ENCODE measurements around the gene SLC6A12. TPM values are rescaled to one million over a fixed set of nuclear protein-coding genes. Genes with fewer than 3 reads are reported as not detected.

SLC6A12 gene
- total and polyA plus RNA-seq, 2 donors (not counting 3 experiments of a cell fraction or from before 2014, with no cell fraction given), result not detected

DNA sequence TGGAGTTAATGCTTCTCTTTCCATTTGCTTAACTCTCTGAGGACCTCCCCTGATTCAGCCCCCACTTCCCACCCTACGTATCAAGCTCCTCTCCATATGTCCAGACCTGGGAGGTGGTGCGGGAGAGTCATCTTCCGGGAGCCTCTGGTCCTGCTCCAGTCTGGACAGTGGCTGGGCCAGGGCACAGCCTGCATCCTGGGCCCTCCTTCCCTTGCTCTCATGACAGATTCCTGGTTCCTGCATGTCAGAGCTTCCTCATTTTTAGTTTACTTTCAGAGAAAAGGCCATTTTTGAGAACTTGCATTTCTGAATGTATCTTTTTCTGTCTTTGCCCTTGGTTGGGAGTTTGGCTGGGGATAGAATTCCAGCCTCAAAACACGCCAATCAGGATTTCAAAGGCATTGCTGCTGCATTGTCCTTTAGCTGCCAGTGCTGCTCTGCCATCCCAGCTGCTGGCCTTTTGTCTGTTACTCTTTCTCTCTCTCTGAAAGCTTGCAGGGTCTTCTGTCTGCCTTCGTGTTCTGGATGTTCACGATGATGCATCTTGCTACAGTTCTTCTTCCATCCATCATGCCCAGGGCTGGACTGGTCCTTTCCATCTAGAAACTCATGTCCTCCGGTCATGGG lies 54.7 kb downstream of the SLC6A12 start:
- no peak overlapping the region for H3K9ac ChIP-seq (replicated peaks; ENCODE audit: extremely low read depth, insufficient read depth, low read length)
- TF ChIP-seq, protein P1, sequence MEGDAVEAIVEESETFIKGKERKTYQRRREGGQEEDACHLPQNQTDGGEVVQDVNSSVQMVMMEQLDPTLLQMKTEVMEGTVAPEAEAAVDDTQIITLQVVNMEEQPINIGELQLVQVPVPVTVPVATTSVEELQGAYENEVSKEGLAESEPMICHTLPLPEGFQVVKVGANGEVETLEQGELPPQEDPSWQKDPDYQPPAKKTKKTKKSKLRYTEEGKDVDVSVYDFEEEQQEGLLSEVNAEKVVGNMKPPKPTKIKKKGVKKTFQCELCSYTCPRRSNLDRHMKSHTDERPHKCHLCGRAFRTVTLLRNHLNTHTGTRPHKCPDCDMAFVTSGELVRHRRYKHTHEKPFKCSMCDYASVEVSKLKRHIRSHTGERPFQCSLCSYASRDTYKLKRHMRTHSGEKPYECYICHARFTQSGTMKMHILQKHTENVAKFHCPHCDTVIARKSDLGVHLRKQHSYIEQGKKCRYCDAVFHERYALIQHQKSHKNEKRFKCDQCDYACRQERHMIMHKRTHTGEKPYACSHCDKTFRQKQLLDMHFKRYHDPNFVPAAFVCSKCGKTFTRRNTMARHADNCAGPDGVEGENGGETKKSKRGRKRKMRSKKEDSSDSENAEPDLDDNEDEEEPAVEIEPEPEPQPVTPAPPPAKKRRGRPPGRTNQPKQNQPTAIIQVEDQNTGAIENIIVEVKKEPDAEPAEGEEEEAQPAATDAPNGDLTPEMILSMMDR (IDR thresholded peaks at IDR 0.05; ENCODE audit: extremely low read depth in 1 of 2, insufficient read depth in 1 of 2, low read depth in 1 of 2, low read length in 2 of 2), result no peak
- no peak for TF ChIP-seq POLR2AphosphoS5 (IDR thresholded peaks at IDR 0.05; ENCODE audit: insufficient read depth, low read depth, low read length)
- no peak for TF ChIP-seq MYC (IDR thresholded peaks at IDR 0.05; ENCODE audit: low read depth, low read length)
- TF ChIP-seq EZH2 (IDR thresholded peaks at IDR 0.05; ENCODE audit: borderline replicate concordance, low read depth, low read length, severe bottlenecking), result no peak
- no peak for TF ChIP-seq FOS (IDR thresholded peaks at IDR 0.05; ENCODE audit: borderline replicate concordance, insufficient read depth, low read length)
- no TSS peak for BruUV-seq (replicated peaks)

DNA sequence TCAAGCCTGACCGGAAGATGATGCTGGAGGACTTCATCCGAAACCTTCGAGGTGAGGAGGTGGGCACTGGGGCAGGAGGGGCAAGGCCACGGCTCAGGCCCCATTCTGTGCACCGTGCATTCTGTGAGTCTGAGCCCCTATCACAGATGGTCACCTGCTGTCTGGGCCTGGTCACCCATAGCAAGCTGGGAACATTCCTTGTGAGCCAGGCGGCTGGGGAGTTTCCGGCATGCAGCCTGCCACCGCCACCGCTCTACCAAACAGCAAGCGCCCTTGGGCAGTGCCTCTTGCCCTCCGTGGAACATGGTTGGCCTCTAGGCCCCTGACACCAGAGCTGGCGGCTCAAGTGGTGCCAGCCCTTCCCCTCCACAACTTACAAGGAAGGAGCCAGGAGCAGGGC lies 56.3 kb downstream of the SLC6A12 start:
- FAIRE-seq (no peak), DNase-seq (ENCODE audit: low read depth, low spot score) (no peak)
- Histone ChIP-seq H3K4me2 (ENCODE audit: insufficient read depth, low read length) (no peak overlapping the region), H3K9me1 (replicated peaks; ENCODE audit: control insufficient read depth, extremely low read depth, insufficient read depth, low read length) (no peaks in the 10 kb centered on the region), H3K36me3 (ENCODE audit: control insufficient read depth in 2 of 2, extremely low read depth in 1 of 2, insufficient read depth in 2 of 2, low read length in 2 of 2) (no peaks in the 10 kb centered on the region), H3K9me3 (replicated peaks; ENCODE audit: control insufficient read depth, insufficient read depth, low read length) (no peaks in the 10 kb centered on the region), H3K79me2 (ENCODE audit: control insufficient read depth, insufficient read depth, low read length) (no peaks in the 10 kb centered on the region), H3K27me3 (ENCODE audit: control insufficient read depth in 2 of 2, insufficient read depth in 2 of 2, low read length in 2 of 2) (no peaks in the 10 kb centered on the region), H3K9ac (replicated peaks; ENCODE audit: extremely low read depth, insufficient read depth, low read length) (no peak overlapping the region), H3K4me1 (ENCODE audit: control insufficient read depth, extremely low read depth, insufficient read depth, low read length) (no peaks in the 10 kb centered on the region), H3K27ac (ENCODE audit: insufficient read depth, low read depth, low read length) (no peak overlapping the region), H2AFZ (ENCODE audit: low read depth, low read length) (no peak overlapping the region), H4K20me1 (replicated peaks; ENCODE audit: control insufficient read depth, extremely low read depth, insufficient read depth, low read length) (no peaks in the 10 kb centered on the region), H3K4me3 (replicated peaks in 1 of 3; ENCODE audit: insufficient read depth in 1 of 3, low read depth in 1 of 3, low read length in 3 of 3) (no peak overlapping the region)
- dilution Hi-C loops (cut with MboI; ENCODE audit: extremely low pct_ligation_motif_present, low sequenced_read_pairs) (no loop called here), intact Hi-C loops (cut with micrococcal nuclease) (no loop called here)
- POLR2A ChIA-PET, result no interaction called here
- TF ChIP-seq POLR2A (IDR thresholded peaks at IDR 0.05; ENCODE audit: low read depth, low read length), result no peak
- TF ChIP-seq, protein P1 (IDR thresholded peaks at IDR 0.05; ENCODE audit: extremely low read depth in 1 of 2, insufficient read depth in 1 of 2, low read depth in 1 of 2, low read length in 2 of 2), result no peak
- TF ChIP-seq GATA2 (IDR thresholded peaks at IDR 0.05; ENCODE audit: insufficient read depth, insufficient read length, low read depth, low read length), result no peak
- no peak for TF ChIP-seq MYC (IDR thresholded peaks at IDR 0.05; ENCODE audit: low read depth, low read length)
- TF ChIP-seq JUN (IDR thresholded peaks at IDR 0.05; ENCODE audit: borderline replicate concordance, insufficient read depth, insufficient read length, low read depth), result no peak
- TF ChIP-seq FOS (IDR thresholded peaks at IDR 0.05; ENCODE audit: borderline replicate concordance, insufficient read depth, low read length), result no peak
- no peak for TF ChIP-seq POLR2AphosphoS5 (IDR thresholded peaks at IDR 0.05; ENCODE audit: insufficient read depth, low read depth, low read length)
- TF ChIP-seq EZH2 (IDR thresholded peaks at IDR 0.05; ENCODE audit: borderline replicate concordance, low read depth, low read length, severe bottlenecking), result no peak
- TF ChIP-seq, protein P2, sequence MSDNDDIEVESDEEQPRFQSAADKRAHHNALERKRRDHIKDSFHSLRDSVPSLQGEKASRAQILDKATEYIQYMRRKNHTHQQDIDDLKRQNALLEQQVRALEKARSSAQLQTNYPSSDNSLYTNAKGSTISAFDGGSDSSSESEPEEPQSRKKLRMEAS (IDR thresholded peaks at IDR 0.05; ENCODE audit: insufficient read depth, insufficient read length), result no peak
- BruUV-seq (replicated peaks), result no TSS peak
- CTCF ChIA-PET, result no interaction called here

More for the DNA sequence above, 54.7 kb downstream of the SLC6A12 start:
- H3K4me3 ChIP-seq (replicated peaks in 1 of 3; ENCODE audit: insufficient read depth in 1 of 3, low read depth in 1 of 3, low read length in 3 of 3), result no peak overlapping the region
- H3K79me2 ChIP-seq (ENCODE audit: control insufficient read depth, insufficient read depth, low read length), result no peaks in the 10 kb centered on the region
- H3K36me3 ChIP-seq (ENCODE audit: control insufficient read depth in 2 of 2, extremely low read depth in 1 of 2, insufficient read depth in 2 of 2, low read length in 2 of 2), result no peaks in the 10 kb centered on the region
- dilution Hi-C loops (cut with MboI; ENCODE audit: extremely low pct_ligation_motif_present, low sequenced_read_pairs), result no loop called here
- no peak overlapping the region for H2AFZ ChIP-seq (ENCODE audit: low read depth, low read length)
- POLR2A ChIA-PET, result no interaction called here
- FAIRE-seq, result no peak
- DNase-seq (ENCODE audit: low read depth, low spot score), result no peak
- intact Hi-C loops (cut with micrococcal nuclease), result no loop called here
- no peaks in the 10 kb centered on the region for H3K27me3 ChIP-seq (ENCODE audit: control insufficient read depth in 2 of 2, insufficient read depth in 2 of 2, low read length in 2 of 2)
- CTCF ChIA-PET, result no interaction called here
- no peak overlapping the region for H3K27ac ChIP-seq (ENCODE audit: insufficient read depth, low read depth, low read length)
- H3K9me1 ChIP-seq (replicated peaks; ENCODE audit: control insufficient read depth, extremely low read depth, insufficient read depth, low read length), result no peaks in the 10 kb centered on the region
- no peaks in the 10 kb centered on the region for H4K20me1 ChIP-seq (replicated peaks; ENCODE audit: control insufficient read depth, extremely low read depth, insufficient read depth, low read length)
- H3K9me3 ChIP-seq (replicated peaks; ENCODE audit: control insufficient read depth, insufficient read depth, low read length), result no peaks in the 10 kb centered on the region
- H3K4me2 ChIP-seq (ENCODE audit: insufficient read depth, low read length), result no peak overlapping the region
- H3K4me1 ChIP-seq (ENCODE audit: control insufficient read depth, extremely low read depth, insufficient read depth, low read length), result no peaks in the 10 kb centered on the region

Measured in endothelial cell of umbilical vein (primary cell).